GM18502 (cell line): ENCODE measurements around the gene TPRN.

Experiments used
- ATAC-seq: cut with Tn5 transposase; IDR thresholded peaks from one replicate; pipeline ENCODE4 v1.9.1; 2021; ENCODE audit warnings: mild to moderate bottlenecking; ENCODE audit not compliant: unreplicated experiment, poor library complexity

Gene TPRN

DNA sequence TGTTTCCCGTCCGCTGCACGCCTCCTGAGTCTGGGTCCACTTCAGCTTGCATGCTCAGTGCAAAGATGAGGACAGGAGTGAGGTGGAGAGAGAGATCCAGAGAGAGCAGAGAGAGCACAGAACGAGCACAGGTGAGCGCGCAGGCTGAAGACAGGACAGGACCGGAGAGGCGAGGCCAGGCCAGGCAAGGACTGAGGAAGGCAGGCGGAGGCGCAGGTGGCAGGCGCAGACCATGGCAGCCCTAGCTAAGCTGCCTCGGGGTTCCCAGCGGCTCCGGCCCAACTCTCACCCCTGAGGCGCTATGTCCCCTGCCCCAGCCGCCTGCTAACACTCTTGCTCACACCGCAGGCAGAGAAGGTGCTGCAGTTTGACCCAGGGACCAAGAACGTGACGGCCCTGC lies 51.9 kb downstream of the TPRN start:
- no peak for ATAC-seq

- ATAC-seq = no peak
These were observed 52.3 kb downstream of the TPRN start for GRCh38 chr9:137148242-137148641.

- no peak for ATAC-seq
These were observed 52.8 kb downstream of the TPRN start for GRCh38 chr9:137147793-137148160.

- ATAC-seq = no peak
These were observed 53.3 kb downstream of the TPRN start for GRCh38 chr9:137147091-137147792.

- no peak for ATAC-seq
These were observed 54.0 kb downstream of the TPRN start for GRCh38 chr9:137146527-137146918.

GRCh38 chr9:137145731-137146526 lies 54.6 kb downstream of the TPRN start:
- no peak for ATAC-seq

GRCh38 chr9:137143459-137143858 lies 57.1 kb downstream of the TPRN start:
- ATAC-seq = no peak

GRCh38 chr9:137141976-137142936 lies 58.3 kb downstream of the TPRN start:
- ATAC-seq = no peak
